Loucy (cell line): ENCODE data around the gene LDLRAD4.

ENCODE experiments used
- EZH2phosphoT487 ChIP-seq: fragments of 200-600 bp; IDR thresholded peaks from 2 replicates; pipeline ENCODE4 v1.6.1; 2018; ENCODE audit warnings: antibody characterized with exemption, mild to moderate bottlenecking, moderate library complexity, borderline replicate concordance
- TF ChIP-seq, protein P1 (sequence below): fragments of 200-600 bp; sonication (generic); conservative IDR thresholded peaks from 2 replicates; pipeline ENCODE4 v1.5.1; 2014; ENCODE audit warnings: mild to moderate bottlenecking, antibody characterized with exemption, low read length

- TF ChIP-seq, protein P1, sequence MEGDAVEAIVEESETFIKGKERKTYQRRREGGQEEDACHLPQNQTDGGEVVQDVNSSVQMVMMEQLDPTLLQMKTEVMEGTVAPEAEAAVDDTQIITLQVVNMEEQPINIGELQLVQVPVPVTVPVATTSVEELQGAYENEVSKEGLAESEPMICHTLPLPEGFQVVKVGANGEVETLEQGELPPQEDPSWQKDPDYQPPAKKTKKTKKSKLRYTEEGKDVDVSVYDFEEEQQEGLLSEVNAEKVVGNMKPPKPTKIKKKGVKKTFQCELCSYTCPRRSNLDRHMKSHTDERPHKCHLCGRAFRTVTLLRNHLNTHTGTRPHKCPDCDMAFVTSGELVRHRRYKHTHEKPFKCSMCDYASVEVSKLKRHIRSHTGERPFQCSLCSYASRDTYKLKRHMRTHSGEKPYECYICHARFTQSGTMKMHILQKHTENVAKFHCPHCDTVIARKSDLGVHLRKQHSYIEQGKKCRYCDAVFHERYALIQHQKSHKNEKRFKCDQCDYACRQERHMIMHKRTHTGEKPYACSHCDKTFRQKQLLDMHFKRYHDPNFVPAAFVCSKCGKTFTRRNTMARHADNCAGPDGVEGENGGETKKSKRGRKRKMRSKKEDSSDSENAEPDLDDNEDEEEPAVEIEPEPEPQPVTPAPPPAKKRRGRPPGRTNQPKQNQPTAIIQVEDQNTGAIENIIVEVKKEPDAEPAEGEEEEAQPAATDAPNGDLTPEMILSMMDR: no peak
- no peak for TF ChIP-seq EZH2phosphoT487
These were observed 72.7 kb downstream of the LDLRAD4 start for GRCh38 chr18:13291299-13291698.
